SK-N-SH treated with all-trans-retinoic acid at 6 μM for 48 hours (cell line): Measurements from ENCODE around the gene DMBT1.

Source experiments
- ATAC-seq: fragments of 200-7000 bp; cut with Tn5 transposase; 3 replicates; pipeline ENCODE4 v1.9.1; 2020; ENCODE audit warnings: mild to moderate bottlenecking, moderate library complexity
- ARNTL ChIP-seq: fragments of 450-650 bp; formaldehyde crosslinking; IDR thresholded peaks from 2 replicates; pipeline ENCODE4 v1.5.0; 2020; ENCODE audit warnings: low read depth, mild to moderate bottlenecking, moderate library complexity, borderline replicate concordance
- BACH2 ChIP-seq: fragments of 250-450 bp; sonication (Bioruptor Pico); IDR thresholded peaks from 2 replicates; pipeline ENCODE4 v1.9.0; 2021; ENCODE audit warnings: mild to moderate bottlenecking, borderline replicate concordance
- CREB5 ChIP-seq: fragments of 250-450 bp; sonication (Bioruptor Pico); IDR thresholded peaks from 2 replicates; pipeline ENCODE4 v1.5.1; 2020; ENCODE audit warnings: low read depth, mild to moderate bottlenecking, moderate library complexity
- CSRNP3 ChIP-seq: fragments of 250-450 bp; sonication (Bioruptor Pico); IDR thresholded peaks from 2 replicates; pipeline ENCODE4 v1.5.1; 2021; ENCODE audit warnings: mild to moderate bottlenecking, moderate library complexity
- ESRRG ChIP-seq: fragments of 250-450 bp; sonication (Bioruptor Pico); IDR thresholded peaks from 2 replicates; pipeline ENCODE4 v1.6.1; 2021; ENCODE audit warnings: mild to moderate bottlenecking
- GLIS3 ChIP-seq: fragments of 250-450 bp; sonication (Bioruptor Pico); IDR thresholded peaks from 2 replicates; pipeline ENCODE4 v1.5.0; 2020; ENCODE audit warnings: mild to moderate bottlenecking, moderate library complexity
- ISL1 ChIP-seq: fragments of 250-450 bp; sonication (Bioruptor Pico); IDR thresholded peaks from 2 replicates; pipeline ENCODE4 v2.1.2; 2022; ENCODE audit warnings: mild to moderate bottlenecking, moderate library complexity
- OSR1 ChIP-seq: fragments of 250-450 bp; sonication (Bioruptor Pico); IDR thresholded peaks from 2 replicates; pipeline ENCODE4 v1.8.0; 2022; ENCODE audit warnings: moderate library complexity, mild to moderate bottlenecking, inconsistent platforms
- PATZ1 ChIP-seq: fragments of 250-450 bp; sonication (Bioruptor Pico); IDR thresholded peaks from 2 replicates; pipeline ENCODE4 v1.8.0; 2020; ENCODE audit warnings: mild to moderate bottlenecking, moderate library complexity, borderline replicate concordance
- PPARA ChIP-seq: fragments of 250-450 bp; sonication (Bioruptor Pico); IDR thresholded peaks from 2 replicates; pipeline ENCODE4 v1.5.0; 2020; ENCODE audit warnings: mild to moderate bottlenecking, borderline replicate concordance
- RARB ChIP-seq: fragments of 250-450 bp; sonication (Bioruptor Pico); IDR thresholded peaks from 2 replicates; pipeline ENCODE4 v1.8.0; 2021; ENCODE audit warnings: mild to moderate bottlenecking, moderate library complexity
- SNAI2 ChIP-seq: fragments of 250-450 bp; sonication (Bioruptor Pico); IDR thresholded peaks from 2 replicates; pipeline ENCODE4 v1.5.0; 2020; ENCODE audit warnings: mild to moderate bottlenecking, moderate library complexity
- TOX ChIP-seq: fragments of 250-450 bp; sonication (Bioruptor Pico); IDR thresholded peaks from 2 replicates; pipeline ENCODE4 v1.8.0; 2021; ENCODE audit warnings: mild to moderate bottlenecking, moderate library complexity, borderline replicate concordance
- ZFP3 ChIP-seq: fragments of 250-450 bp; sonication (Bioruptor Pico); IDR thresholded peaks from 2 replicates; pipeline ENCODE4 v1.5.0; 2020; ENCODE audit warnings: mild to moderate bottlenecking, moderate library complexity
- ZFP30 ChIP-seq: fragments of 450-650 bp; formaldehyde crosslinking; IDR thresholded peaks from 2 replicates; pipeline ENCODE4 v1.5.0; 2022; ENCODE audit warnings: mild to moderate bottlenecking, moderate library complexity
- ZNF70 ChIP-seq: fragments of 450-650 bp; formaldehyde crosslinking; IDR thresholded peaks from 2 replicates; pipeline ENCODE4 v1.5.0; 2020; ENCODE audit warnings: mild to moderate bottlenecking, moderate library complexity
- ZNF8 ChIP-seq: fragments of 450-650 bp; formaldehyde crosslinking; IDR thresholded peaks from 2 replicates; pipeline ENCODE4 v1.5.0; 2020; ENCODE audit warnings: mild to moderate bottlenecking, moderate library complexity
- TF ChIP-seq, protein P1 (sequence below): fragments of 250-450 bp; sonication (Bioruptor Pico); IDR thresholded peaks from 2 replicates; pipeline ENCODE4 v1.5.0; 2020; ENCODE audit warnings: mild to moderate bottlenecking, moderate library complexity
- TF ChIP-seq, protein P2 (sequence below): fragments of 250-450 bp; sonication (Bioruptor Pico); IDR thresholded peaks from 2 replicates; pipeline ENCODE4 v1.8.0; 2021; ENCODE audit warnings: low read depth, mild to moderate bottlenecking, moderate library complexity, borderline replicate concordance

Gene DMBT1

DNA sequence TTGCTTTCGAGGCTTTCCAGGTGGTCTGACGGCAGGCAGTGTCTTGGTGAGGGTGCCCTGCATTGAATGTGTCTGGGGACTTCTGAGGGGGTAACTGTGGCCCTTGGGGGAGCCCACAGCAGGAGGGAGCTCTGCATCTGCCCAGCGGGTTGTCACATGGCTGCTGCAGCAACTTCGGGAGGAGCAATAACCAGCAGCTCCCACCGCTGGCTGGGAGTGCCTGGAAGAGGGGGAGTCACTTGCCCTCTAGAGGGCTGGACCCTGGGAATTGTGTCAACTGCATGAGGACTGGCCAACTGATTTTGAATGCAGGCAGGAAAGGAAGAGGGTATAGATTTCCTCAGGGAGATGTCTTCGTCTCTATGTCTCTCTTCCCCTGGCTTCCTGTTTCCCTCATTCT is 112.7 kb downstream of the DMBT1 start:
- no peak for TF ChIP-seq TOX (CRISPR knock-in tag)
- no peak for TF ChIP-seq RARB (CRISPR knock-in tag)
- no peak for TF ChIP-seq ZFP30
- TF ChIP-seq PATZ1 (CRISPR knock-in tag) = no peak
- TF ChIP-seq ESRRG (CRISPR knock-in tag) = no peak
- TF ChIP-seq ZFP3 (CRISPR knock-in tag) = no peak
- no peak for TF ChIP-seq BACH2 (CRISPR knock-in tag)
- no peak for TF ChIP-seq GLIS3 (CRISPR knock-in tag)
- TF ChIP-seq ARNTL (CRISPR knock-in tag) = no peak
- TF ChIP-seq PPARA (CRISPR knock-in tag) = no peak
- TF ChIP-seq, protein P1, sequence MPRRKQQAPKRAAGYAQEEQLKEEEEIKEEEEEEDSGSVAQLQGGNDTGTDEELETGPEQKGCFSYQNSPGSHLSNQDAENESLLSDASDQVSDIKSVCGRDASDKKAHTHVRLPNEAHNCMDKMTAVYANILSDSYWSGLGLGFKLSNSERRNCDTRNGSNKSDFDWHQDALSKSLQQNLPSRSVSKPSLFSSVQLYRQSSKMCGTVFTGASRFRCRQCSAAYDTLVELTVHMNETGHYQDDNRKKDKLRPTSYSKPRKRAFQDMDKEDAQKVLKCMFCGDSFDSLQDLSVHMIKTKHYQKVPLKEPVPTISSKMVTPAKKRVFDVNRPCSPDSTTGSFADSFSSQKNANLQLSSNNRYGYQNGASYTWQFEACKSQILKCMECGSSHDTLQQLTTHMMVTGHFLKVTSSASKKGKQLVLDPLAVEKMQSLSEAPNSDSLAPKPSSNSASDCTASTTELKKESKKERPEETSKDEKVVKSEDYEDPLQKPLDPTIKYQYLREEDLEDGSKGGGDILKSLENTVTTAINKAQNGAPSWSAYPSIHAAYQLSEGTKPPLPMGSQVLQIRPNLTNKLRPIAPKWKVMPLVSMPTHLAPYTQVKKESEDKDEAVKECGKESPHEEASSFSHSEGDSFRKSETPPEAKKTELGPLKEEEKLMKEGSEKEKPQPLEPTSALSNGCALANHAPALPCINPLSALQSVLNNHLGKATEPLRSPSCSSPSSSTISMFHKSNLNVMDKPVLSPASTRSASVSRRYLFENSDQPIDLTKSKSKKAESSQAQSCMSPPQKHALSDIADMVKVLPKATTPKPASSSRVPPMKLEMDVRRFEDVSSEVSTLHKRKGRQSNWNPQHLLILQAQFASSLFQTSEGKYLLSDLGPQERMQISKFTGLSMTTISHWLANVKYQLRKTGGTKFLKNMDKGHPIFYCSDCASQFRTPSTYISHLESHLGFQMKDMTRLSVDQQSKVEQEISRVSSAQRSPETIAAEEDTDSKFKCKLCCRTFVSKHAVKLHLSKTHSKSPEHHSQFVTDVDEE (CRISPR knock-in tag) = no peak
- TF ChIP-seq CSRNP3 (CRISPR knock-in tag) = no peak
- TF ChIP-seq ZNF8 (CRISPR knock-in tag) = no peak
- TF ChIP-seq CREB5 = no peak
- ATAC-seq = no peak

GRCh38 chr10:122673731-122674130 is 113.2 kb downstream of the DMBT1 start:
- TF ChIP-seq ZNF8 (CRISPR knock-in tag) (no peak), RARB (CRISPR knock-in tag) (no peak)
- TF ChIP-seq, protein P2, sequence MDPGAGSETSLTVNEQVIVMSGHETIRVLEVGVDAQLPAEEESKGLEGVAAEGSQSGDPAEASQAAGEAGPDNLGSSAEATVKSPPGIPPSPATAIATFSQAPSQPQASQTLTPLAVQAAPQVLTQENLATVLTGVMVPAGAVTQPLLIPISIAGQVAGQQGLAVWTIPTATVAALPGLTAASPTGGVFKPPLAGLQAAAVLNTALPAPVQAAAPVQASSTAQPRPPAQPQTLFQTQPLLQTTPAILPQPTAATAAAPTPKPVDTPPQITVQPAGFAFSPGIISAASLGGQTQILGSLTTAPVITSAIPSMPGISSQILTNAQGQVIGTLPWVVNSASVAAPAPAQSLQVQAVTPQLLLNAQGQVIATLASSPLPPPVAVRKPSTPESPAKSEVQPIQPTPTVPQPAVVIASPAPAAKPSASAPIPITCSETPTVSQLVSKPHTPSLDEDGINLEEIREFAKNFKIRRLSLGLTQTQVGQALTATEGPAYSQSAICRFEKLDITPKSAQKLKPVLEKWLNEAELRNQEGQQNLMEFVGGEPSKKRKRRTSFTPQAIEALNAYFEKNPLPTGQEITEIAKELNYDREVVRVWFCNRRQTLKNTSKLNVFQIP = no peak
- no peak for ATAC-seq

DNA sequence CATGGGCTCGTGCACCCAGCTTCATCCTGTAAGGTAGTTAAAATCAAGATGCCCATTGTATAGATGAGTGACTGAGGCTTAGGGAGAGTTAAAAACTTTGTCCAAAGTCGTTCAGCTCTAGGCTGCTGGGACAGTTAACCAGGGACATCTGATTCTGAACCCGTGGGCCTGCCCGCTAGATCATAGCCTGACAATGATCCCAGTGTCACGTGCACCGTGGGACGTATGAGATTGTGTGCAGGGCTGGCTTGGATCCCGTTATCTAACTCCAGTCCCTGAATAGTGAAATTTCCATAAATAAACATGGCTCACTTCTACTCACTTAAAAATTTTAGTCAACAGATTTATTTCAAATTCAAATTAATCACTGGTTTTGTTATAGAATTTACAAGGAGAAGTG is 114.2 kb downstream of the DMBT1 start:
- ATAC-seq = no peak
- TF ChIP-seq ARNTL (CRISPR knock-in tag) = no peak
- TF ChIP-seq, protein P2 = no peak
- no peak for TF ChIP-seq ZNF8 (CRISPR knock-in tag)
- TF ChIP-seq GLIS3 (CRISPR knock-in tag) = no peak
- TF ChIP-seq OSR1 = no peak
- TF ChIP-seq SNAI2 = no peak
- TF ChIP-seq ZFP30 = no peak
- no peak for TF ChIP-seq RARB (CRISPR knock-in tag)

DNA sequence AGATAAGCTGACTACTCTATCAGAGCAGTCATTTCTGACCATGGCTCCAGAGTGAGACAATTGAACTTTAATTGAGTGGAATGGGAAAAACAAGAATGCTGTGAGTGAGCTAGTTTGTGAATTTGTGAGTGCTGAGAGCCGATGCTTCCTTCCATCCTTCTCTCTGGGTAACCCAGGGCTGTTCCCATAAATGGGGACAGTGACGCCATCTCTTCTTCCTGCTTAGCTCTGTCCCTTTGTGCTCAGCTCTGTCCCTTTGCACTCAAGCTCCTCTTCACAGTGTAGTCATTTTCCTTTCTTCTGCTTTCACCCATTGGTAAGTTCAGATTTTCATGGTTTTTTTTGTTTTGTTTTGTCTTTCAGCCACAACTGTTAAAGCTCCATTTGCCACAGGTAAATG is 114.7 kb downstream of the DMBT1 start:
- ATAC-seq = no peak
- TF ChIP-seq ISL1 (CRISPR knock-in tag) (no peak), ZNF70 (no peak), ZFP3 (CRISPR knock-in tag) (no peak), PPARA (CRISPR knock-in tag) (no peak), ESRRG (CRISPR knock-in tag) (no peak), OSR1 (no peak)
